COLO668 (cell line): ENCODE results near the gene CYP2W1.
"Not testable (repeated sequence)": the region's sequence is repeated elsewhere in the genome, so short reads cannot be mapped to it uniquely, and the experiment has no call there.

Experiments used
- DNase-seq: peaks from one replicate; lab custom pipeline; 2025; ENCODE audit not compliant: unreplicated experiment; lab: John Stamatoyannopoulos, UW

CYP2W1 gene

GRCh38 chr7:949021-949934, 33.7 kb upstream of the CYP2W1 start:
- DNase-seq = no peak

DNA sequence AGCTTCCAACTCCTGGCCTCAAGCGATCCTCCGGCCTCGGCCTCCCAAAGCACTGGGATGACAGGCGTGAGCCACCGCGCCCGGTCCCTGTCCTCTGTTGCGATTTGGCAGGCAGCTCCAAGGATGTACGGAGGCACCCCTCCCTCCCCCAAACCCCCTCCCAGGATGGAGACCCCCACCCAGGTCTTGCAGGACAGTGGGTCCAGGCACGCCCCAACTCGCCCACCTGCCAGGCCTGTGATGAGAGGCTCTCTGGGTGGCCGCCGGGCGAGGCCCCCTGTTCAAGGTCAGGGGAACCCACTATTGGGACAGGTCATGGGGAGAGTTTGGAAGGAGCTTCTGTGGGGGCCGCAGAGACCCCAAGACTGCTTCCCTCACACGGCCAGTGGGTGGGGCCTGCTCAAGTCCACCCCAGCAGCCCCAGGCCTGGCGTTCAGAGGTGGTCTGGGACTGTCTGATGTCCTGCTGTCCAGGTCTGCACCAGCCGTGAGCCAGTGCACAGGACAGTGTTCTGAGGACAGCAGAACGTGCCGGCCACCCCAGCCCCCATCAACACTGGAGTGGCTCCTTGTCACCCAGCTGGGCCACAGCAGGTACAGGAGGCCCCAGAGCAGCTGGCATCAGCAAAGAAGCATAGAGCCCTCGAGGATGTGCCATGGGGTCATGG, 31.0 kb upstream of the CYP2W1 start:
- no peak for DNase-seq

- DNase-seq = no peak
These were observed 30.2 kb upstream of the CYP2W1 start for GRCh38 chr7:952548-953441.

DNA sequence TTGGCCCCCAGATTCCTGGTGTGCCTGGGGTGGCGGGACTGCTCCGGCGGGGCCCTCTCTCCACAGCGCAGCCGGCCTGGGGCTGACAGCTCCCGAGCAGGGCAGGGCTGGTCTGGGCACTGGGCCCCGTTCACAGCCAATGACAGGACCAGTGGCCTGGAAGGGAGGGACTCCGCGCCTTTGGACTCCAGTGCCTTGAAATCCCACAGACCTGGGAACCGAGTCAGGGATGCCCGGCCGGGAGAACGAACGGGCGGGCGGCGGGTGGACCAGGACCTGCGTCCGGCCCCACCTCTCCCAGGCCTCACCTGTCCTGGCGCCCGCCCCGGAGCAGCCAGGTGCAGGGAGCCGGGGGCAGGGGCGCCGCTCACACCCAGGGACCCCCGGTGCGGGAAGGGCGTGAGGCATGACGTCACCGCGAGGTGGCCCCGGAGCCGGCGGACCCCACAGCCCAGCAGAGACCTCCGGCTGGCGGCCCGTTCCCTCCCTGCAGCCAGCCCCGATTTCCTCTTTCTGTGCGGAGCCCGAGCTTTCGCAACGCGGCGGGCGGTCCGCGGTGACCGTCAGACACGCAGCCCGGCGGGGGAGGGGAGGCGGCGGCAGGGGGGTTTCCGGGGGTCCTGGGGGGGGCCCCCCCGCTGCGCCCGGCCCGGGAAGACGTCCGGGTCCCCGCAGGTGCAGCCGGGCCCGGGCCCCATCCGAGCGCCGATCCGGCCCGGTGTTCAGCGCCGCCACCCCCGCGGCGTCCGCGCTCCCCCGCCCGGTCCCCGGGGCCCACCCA, 29.2 kb upstream of the CYP2W1 start:
- DNase-seq = peak; percentile 56

GRCh38 chr7:954330-955238, 28.4 kb upstream of the CYP2W1 start, which contains the start of gene ADAP1:
ADAP1 (minus strand) TSS chr7:954680; CDS start chr7:954477, 203 bp downstream.
- DNase-seq = peak; percentile 85

GRCh38 chr7:956031-956430, 26.9 kb upstream of the CYP2W1 start:
- DNase-seq = no peak

GRCh38 chr7:957418-958220, 25.4 kb upstream of the CYP2W1 start:
- no peak for DNase-seq

- DNase-seq = no peak
These were observed 24.5 kb upstream of the CYP2W1 start for GRCh38 chr7:958221-959200.

- DNase-seq = no peak
These were observed 23.7 kb upstream of the CYP2W1 start for GRCh38 chr7:959271-959670.

- DNase-seq = not testable (repeated sequence)
These were observed 23.2 kb upstream of the CYP2W1 start for GRCh38 chr7:959740-960139.

DNA sequence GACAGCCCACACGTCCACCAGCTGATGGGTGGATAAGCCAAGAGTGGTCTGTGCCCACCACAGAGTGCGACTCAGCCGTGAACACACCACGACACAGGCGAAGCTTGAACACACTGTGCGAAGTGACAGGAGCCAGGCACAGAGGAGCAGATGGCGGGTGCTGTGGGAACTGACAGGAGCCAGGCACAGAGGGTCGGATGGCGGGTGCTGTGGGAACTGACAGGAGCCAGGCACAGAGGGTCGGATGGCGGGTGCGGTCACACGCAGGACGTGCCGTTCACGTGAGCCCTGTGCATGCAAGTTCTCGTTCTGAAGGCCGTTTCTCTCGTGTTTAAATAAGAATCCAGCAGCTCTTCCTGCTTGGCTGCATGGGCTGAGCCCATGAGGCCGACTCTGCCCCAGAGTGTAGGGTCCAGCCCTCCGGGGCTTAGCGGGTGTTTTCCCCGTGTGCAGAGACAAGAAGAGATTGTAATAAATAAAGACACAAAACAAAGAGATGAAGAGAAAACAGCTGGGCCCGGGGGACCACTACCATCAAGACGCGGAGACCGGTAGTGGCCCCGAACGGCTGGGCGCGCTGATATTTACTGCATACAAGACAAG, 22.6 kb upstream of the CYP2W1 start:
- no peak for DNase-seq

GRCh38 chr7:960972-961371, 22.0 kb upstream of the CYP2W1 start:
- not testable (repeated sequence) for DNase-seq

- DNase-seq = no peak
These were observed 21.2 kb upstream of the CYP2W1 start for GRCh38 chr7:961546-962400.

- DNase-seq = no peak
These were observed 20.4 kb upstream of the CYP2W1 start for GRCh38 chr7:962401-963081.

DNA sequence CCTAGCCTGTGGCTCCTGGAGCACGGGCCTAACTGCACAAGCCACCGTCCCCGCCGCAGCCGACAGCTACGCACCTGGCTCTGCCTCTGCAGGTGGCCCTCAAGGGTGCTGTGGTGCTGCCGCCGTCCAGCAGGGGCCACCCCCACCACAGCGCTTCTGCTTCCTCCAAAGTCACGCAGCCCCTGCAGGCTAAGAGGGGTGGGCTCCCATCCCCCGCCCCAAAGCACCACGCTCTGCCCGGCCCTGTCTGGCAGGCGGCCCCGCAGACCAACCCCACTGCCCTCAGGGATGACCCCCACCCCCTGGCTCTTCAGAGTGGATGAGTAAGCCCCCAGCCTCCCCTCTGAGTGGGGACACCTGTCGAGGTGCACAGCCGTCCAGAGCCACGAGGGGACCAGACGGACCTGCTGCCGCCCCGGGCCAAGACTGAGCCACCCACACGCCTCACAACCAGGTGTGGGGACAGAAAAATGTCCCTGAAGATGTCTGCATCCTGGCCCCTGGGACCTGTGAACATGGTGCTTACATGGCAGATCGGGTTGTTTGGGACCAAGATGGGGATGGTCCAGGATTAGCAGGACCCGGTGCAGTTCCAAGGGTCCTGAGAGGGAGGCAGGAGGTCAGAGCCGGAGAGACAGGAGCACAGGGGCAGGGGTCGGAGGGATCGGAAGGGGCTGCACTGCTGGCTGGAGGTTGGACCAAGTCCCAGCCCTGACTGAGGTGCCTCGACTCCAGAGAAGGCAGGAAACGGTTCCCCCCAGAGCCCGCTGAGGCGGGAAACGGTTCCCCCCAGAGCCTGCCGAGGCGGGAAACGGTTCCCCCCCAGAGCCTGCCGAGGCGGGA, 19.5 kb upstream of the CYP2W1 start:
- peak; percentile 93 for DNase-seq
